SK-N-SH (cell line): ENCODE measurements around the gene LKAAEAR1.

ENCODE experiments used
- CHD2 ChIP-seq: fragments of 150-350 bp; IDR thresholded peaks from 2 replicates; pipeline ENCODE4 v1.6.1; 2018; ENCODE audit warnings: low read length; ENCODE audit not compliant: partially characterized antibody
- EP300 ChIP-seq, 2 experiments: IDR thresholded peaks; 2 replicates each; pipeline versions ENCODE4 v1.4.0 to v1.6.1; 2012; ENCODE audit warnings: borderline replicate concordance in 1 of 2, low read depth in 1 of 2, low read length in 1 of 2
- EZH2phosphoT487 ChIP-seq: fragments of 200-600 bp; sonication (generic); IDR thresholded peaks from 2 replicates; pipeline ENCODE4 v1.6.1; 2017; ENCODE audit warnings: low read depth, mixed run types, mild to moderate bottlenecking, antibody characterized with exemption, moderate library complexity, borderline replicate concordance
- FOXJ3 ChIP-seq: sonication (generic); formaldehyde crosslinking; IDR thresholded peaks from 2 replicates; pipeline ENCODE4 v1.5.1; 2020; ENCODE audit warnings: mild to moderate bottlenecking, missing genetic modification reagents
- FOXM1 ChIP-seq: IDR thresholded peaks from 2 replicates; pipeline ENCODE4 v1.4.0; 2012; ENCODE audit warnings: low read depth, mild to moderate bottlenecking
- MAX ChIP-seq: IDR thresholded peaks from 2 replicates; pipeline ENCODE4 v1.4.0; 2012; ENCODE audit warnings: low read depth
- POLR2AphosphoS5 ChIP-seq: IDR thresholded peaks from 2 replicates; pipeline ENCODE4 v1.6.1; 2012; ENCODE audit warnings: low read depth, low read length
- RAD21 ChIP-seq: IDR thresholded peaks from 2 replicates; pipeline ENCODE4 v1.6.1; 2012; ENCODE audit warnings: mild to moderate bottlenecking, low read length
- SIN3A ChIP-seq: IDR thresholded peaks from 2 replicates; pipeline ENCODE4 v1.6.1; 2012; ENCODE audit warnings: low read depth, mild to moderate bottlenecking, low read length, moderate library complexity, borderline replicate concordance
- TAF1 ChIP-seq: IDR thresholded peaks from 2 replicates; pipeline ENCODE4 v1.6.1; 2012; ENCODE audit warnings: low read depth, mild to moderate bottlenecking, low read length, moderate library complexity, borderline replicate concordance
- TEAD4 ChIP-seq: IDR thresholded peaks from 2 replicates; pipeline ENCODE4 v1.4.0; 2012; ENCODE audit warnings: mild to moderate bottlenecking, borderline replicate concordance; ENCODE audit not compliant: insufficient read depth
- YY1 ChIP-seq: IDR thresholded peaks from 2 replicates; pipeline ENCODE4 v1.4.0; 2012; ENCODE audit warnings: low read depth, mild to moderate bottlenecking
- TF ChIP-seq, protein P1 (sequence below): fragments of 200-600 bp; sonication (generic); IDR thresholded peaks from 2 replicates; pipeline ENCODE4 v1.6.1; 2017; ENCODE audit warnings: antibody characterized with exemption, mild to moderate bottlenecking, moderate library complexity
- TF ChIP-seq, protein P2 (sequence below): IDR thresholded peaks from 2 replicates; pipeline ENCODE4; 2012

DNA sequence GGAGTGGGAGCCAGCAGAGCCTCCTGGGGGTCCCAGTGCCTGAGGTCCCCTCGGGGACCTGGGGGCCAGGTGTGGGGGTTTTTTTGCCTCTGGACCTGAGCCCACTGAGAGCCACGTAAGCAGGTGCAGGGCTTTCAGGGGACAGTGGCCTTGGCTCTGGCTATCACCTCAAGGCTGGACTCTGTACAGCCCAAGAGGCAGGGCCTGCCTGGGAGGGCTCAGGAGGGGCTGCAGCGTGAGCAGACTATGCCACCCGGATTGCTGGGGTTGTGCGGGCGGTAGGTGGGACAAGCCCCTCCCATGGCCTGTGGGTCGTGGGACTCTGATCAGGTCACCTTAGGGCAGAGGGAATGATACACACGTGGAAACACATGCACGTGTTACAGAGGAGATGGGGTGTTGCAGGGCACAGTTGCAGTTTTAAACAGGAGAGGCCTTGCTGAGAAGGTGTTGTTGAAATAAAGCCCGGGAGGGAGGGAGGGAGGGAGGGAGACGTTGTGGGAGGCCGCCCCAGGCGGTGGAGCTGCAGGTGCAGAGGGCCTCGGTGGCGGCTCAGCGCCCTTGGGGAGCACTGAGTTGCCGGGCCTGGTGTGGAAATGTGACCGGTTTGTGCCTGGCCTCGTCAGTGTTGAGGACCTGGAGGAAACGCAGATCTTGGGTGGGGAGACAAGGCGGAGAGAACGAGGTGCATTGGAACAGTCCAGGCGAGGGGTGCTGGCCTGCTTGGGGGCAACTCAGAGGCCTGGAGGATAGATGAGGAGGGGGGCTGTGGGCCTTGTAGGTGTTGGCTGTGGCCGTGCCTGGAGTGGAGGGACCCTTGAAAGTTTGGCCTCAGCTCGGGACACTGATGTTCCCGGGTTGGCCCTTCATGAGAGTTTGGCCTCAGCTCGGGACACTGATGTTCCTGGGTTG is 18.9 kb downstream of the LKAAEAR1 start:
- no peak for TF ChIP-seq TAF1
- TF ChIP-seq, protein P1, sequence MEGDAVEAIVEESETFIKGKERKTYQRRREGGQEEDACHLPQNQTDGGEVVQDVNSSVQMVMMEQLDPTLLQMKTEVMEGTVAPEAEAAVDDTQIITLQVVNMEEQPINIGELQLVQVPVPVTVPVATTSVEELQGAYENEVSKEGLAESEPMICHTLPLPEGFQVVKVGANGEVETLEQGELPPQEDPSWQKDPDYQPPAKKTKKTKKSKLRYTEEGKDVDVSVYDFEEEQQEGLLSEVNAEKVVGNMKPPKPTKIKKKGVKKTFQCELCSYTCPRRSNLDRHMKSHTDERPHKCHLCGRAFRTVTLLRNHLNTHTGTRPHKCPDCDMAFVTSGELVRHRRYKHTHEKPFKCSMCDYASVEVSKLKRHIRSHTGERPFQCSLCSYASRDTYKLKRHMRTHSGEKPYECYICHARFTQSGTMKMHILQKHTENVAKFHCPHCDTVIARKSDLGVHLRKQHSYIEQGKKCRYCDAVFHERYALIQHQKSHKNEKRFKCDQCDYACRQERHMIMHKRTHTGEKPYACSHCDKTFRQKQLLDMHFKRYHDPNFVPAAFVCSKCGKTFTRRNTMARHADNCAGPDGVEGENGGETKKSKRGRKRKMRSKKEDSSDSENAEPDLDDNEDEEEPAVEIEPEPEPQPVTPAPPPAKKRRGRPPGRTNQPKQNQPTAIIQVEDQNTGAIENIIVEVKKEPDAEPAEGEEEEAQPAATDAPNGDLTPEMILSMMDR, result no peak
- no peak for TF ChIP-seq YY1
- TF ChIP-seq CHD2, result no peak
- no peak for TF ChIP-seq SIN3A
- TF ChIP-seq, protein P2, sequence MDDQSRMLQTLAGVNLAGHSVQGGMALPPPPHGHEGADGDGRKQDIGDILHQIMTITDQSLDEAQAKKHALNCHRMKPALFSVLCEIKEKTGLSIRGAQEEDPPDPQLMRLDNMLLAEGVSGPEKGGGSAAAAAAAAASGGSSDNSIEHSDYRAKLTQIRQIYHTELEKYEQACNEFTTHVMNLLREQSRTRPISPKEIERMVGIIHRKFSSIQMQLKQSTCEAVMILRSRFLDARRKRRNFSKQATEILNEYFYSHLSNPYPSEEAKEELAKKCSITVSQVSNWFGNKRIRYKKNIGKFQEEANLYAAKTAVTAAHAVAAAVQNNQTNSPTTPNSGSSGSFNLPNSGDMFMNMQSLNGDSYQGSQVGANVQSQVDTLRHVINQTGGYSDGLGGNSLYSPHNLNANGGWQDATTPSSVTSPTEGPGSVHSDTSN, result no peak
- no peak for TF ChIP-seq POLR2AphosphoS5
- TF ChIP-seq TEAD4, result no peak
- TF ChIP-seq EZH2phosphoT487, result no peak
- TF ChIP-seq FOXM1, result no peak
- TF ChIP-seq MAX, result no peak
- no peak for TF ChIP-seq FOXJ3 (CRISPR knock-in tag)
- no peak for TF ChIP-seq EP300 (IDR thresholded peaks at IDR 0.05; ENCODE audit: borderline replicate concordance in 1 of 2, low read depth in 1 of 2, low read length in 1 of 2)
- TF ChIP-seq RAD21, result no peak
